GM12891 (cell line): Measurements from ENCODE around the gene DSTYK.
"Not testable (repeated sequence)": the region's sequence is repeated elsewhere in the genome, so short reads cannot be mapped to it uniquely, and the experiment has no call there.

Experiments
- DNase-seq: peaks from one replicate; pipeline ENCODE4 v3.0.0; 2011; ENCODE audit warnings: low spot score; ENCODE audit not compliant: insufficient read length
- FAIRE-seq: peaks from 2 replicates; lab custom pipeline; 2011; peaks lifted over from hg19 to GRCh38; lab: Jason Lieb, UNC
- PAX5 ChIP-seq: IDR thresholded peaks from 2 replicates; pipeline ENCODE4 v1.6.1; 2011; ENCODE audit warnings: low read length, moderate library complexity, mild to moderate bottlenecking; ENCODE audit not compliant: insufficient read depth, severe bottlenecking
- POLR2A ChIP-seq: IDR thresholded peaks from 2 replicates; pipeline ENCODE4 v1.6.1; 2011; ENCODE audit warnings: low read depth, low read length, control low read depth
- POLR2AphosphoS5 ChIP-seq: IDR thresholded peaks from 2 replicates; pipeline ENCODE4 v1.6.1; 2011; ENCODE audit warnings: low read depth, low read length, control low read depth
- POU2F2 ChIP-seq: IDR thresholded peaks from 2 replicates; pipeline ENCODE4 v1.6.1; 2011; ENCODE audit warnings: low read depth, mild to moderate bottlenecking, control low read depth, low read length, moderate library complexity
- SPI1 ChIP-seq: IDR thresholded peaks from 2 replicates; pipeline ENCODE4 v1.6.1; 2011; ENCODE audit warnings: low read depth, low read length, control low read depth
- TAF1 ChIP-seq: IDR thresholded peaks from 2 replicates; pipeline ENCODE4 v1.6.1; 2011; ENCODE audit warnings: low read depth, low read length, control low read depth

Gene DSTYK

GRCh38 chr1:205241366-205242030 lies 30.0 kb upstream of the DSTYK start:
- no peak for DNase-seq
- FAIRE-seq, result no peak
- no peak for TF ChIP-seq POU2F2
- no peak for TF ChIP-seq SPI1
- no peak for TF ChIP-seq POLR2A
- TF ChIP-seq TAF1, result no peak
- no peak for TF ChIP-seq PAX5
- no peak for TF ChIP-seq POLR2AphosphoS5

GRCh38 chr1:205240569-205240968 lies 29.1 kb upstream of the DSTYK start:
- FAIRE-seq (no peak), DNase-seq (no peak)
- TF ChIP-seq POU2F2, result no peak
- no peak for TF ChIP-seq TAF1

- FAIRE-seq (no peak), DNase-seq (no peak)
- no peak for TF ChIP-seq POLR2AphosphoS5
- no peak for TF ChIP-seq SPI1
- no peak for TF ChIP-seq POLR2A
- no peak for TF ChIP-seq PAX5
- TF ChIP-seq TAF1, result no peak
- no peak for TF ChIP-seq POU2F2
These were observed 28.6 kb upstream of the DSTYK start for GRCh38 chr1:205240118-205240517.

- no peak for FAIRE-seq
- TF ChIP-seq SPI1 (no peak), TAF1 (no peak), POU2F2 (no peak), POLR2AphosphoS5 (no peak), POLR2A (no peak)
- no peak for DNase-seq
These were observed 27.6 kb upstream of the DSTYK start for GRCh38 chr1:205239078-205239477.

GRCh38 chr1:205237526-205238484 lies 26.3 kb upstream of the DSTYK start:
- no peak for TF ChIP-seq POLR2A
- TF ChIP-seq PAX5, result no peak
- no peak for TF ChIP-seq SPI1
- TF ChIP-seq POLR2AphosphoS5, result no peak
- no peak for TF ChIP-seq TAF1
- no peak for TF ChIP-seq POU2F2
- no peak for FAIRE-seq
- DNase-seq, result no peak

- TF ChIP-seq POLR2A (no peak), TAF1 (no peak), PAX5 (no peak), POLR2AphosphoS5 (no peak), POU2F2 (no peak), SPI1 (no peak)
- no peak for DNase-seq
- FAIRE-seq, result no peak
These were observed 25.5 kb upstream of the DSTYK start for GRCh38 chr1:205236951-205237475.

- TF ChIP-seq PAX5 (no peak), TAF1 (no peak), POLR2A (no peak), POU2F2 (no peak), SPI1 (no peak)
- no peak for DNase-seq
- FAIRE-seq, result no peak
These were observed 25.0 kb upstream of the DSTYK start for GRCh38 chr1:205236526-205236925.

GRCh38 chr1:205235951-205236350 lies 24.4 kb upstream of the DSTYK start:
- FAIRE-seq (no peak), DNase-seq (no peak)
- TF ChIP-seq POU2F2, result no peak
- TF ChIP-seq POLR2AphosphoS5, result no peak
- no peak for TF ChIP-seq SPI1
- no peak for TF ChIP-seq TAF1
- no peak for TF ChIP-seq PAX5
- no peak for TF ChIP-seq POLR2A

GRCh38 chr1:205233986-205234385 lies 22.5 kb upstream of the DSTYK start:
- FAIRE-seq, result not testable (repeated sequence)

GRCh38 chr1:205232945-205233397 lies 21.5 kb upstream of the DSTYK start:
- TF ChIP-seq POLR2AphosphoS5, result no peak
- no peak for TF ChIP-seq POU2F2
- no peak for TF ChIP-seq PAX5
- TF ChIP-seq TAF1, result no peak
- no peak for TF ChIP-seq SPI1
- TF ChIP-seq POLR2A, result no peak
- FAIRE-seq (no peak), DNase-seq (no peak)

More at GRCh38 chr1:205233986-205234385, 22.5 kb upstream of the DSTYK start:
- DNase-seq, result not testable (repeated sequence)
